ENCODE measurements around the gene SDR42E1. TPM values are rescaled to one million over a fixed set of nuclear protein-coding genes. Genes with fewer than 3 reads are reported as not detected.

Gene SDR42E1
- total and polyA plus RNA-seq, 2 of the 8 experiments (the other 6 are each of a cell fraction or from before 2014, with no cell fraction given): 0.03 TPM; not detected in 1

DNA sequence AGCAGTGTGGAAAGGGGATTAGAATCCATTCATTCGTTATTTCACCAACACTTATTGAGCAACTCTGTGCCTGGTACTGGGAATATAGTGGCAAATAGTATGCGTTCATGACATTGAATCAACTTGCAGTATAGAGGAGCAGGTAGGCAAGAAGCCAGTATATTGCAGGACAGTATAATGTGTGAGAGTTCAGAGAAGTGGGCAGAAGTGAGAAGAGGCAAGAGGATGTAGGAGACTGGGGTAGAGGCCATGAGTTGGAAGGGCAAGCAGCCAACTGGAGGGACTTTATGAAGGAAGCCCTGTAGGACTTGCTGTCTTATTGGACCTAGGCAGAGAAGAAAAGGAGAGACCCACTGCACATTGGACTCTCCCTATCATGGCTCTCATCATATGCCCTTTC lies 36.1 kb upstream of the SDR42E1 start:
- H4K5ac ChIP-seq (ENCODE audit: insufficient read length, low read depth, low read length): no peak overlapping the region
- H4K8ac ChIP-seq (ENCODE audit: extremely low read depth, insufficient read depth, low read length): no peak overlapping the region
- no peak overlapping the region for H3K18ac ChIP-seq (ENCODE audit: extremely low read depth, low read length)
- H2BK5ac ChIP-seq (ENCODE audit: low read depth, low read length): no peak overlapping the region
- H3K4me3 ChIP-seq (ENCODE audit: extremely low read depth in 1 of 4, insufficient read depth in 2 of 4, low read depth in 3 of 4, low read length in 4 of 4): no peak overlapping the region
- DNase-seq (ENCODE audit: low read depth in 1 of 2, low spot score in 2 of 2): no peak
- H3K23ac ChIP-seq (ENCODE audit: insufficient read length): no peak overlapping the region
- H3K23me2 ChIP-seq (ENCODE audit: low read depth, low read length): no peaks in the 10 kb centered on the region; the same call in 1 of the 2 replicates
- H3K56ac ChIP-seq (replicated peaks; ENCODE audit: insufficient read length, low read depth, low read length): no peak overlapping the region
- TF ChIP-seq, protein P1, sequence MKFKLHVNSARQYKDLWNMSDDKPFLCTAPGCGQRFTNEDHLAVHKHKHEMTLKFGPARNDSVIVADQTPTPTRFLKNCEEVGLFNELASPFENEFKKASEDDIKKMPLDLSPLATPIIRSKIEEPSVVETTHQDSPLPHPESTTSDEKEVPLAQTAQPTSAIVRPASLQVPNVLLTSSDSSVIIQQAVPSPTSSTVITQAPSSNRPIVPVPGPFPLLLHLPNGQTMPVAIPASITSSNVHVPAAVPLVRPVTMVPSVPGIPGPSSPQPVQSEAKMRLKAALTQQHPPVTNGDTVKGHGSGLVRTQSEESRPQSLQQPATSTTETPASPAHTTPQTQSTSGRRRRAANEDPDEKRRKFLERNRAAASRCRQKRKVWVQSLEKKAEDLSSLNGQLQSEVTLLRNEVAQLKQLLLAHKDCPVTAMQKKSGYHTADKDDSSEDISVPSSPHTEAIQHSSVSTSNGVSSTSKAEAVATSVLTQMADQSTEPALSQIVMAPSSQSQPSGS (IDR thresholded peaks at IDR 0.05; ENCODE audit: low read length): no peak
- TF ChIP-seq HDAC2 (IDR thresholded peaks at IDR 0.05; ENCODE audit: borderline replicate concordance in 1 of 2, low read depth in 2 of 2, low read length in 2 of 2) (no peak), CTBP2 (IDR thresholded peaks at IDR 0.05; ENCODE audit: borderline replicate concordance, insufficient read depth, insufficient read length, low read length) (no peak), SP2 (IDR thresholded peaks at IDR 0.05; ENCODE audit: low read length) (no peak), JUN (IDR thresholded peaks at IDR 0.05; ENCODE audit: low read depth, low read length) (no peak), KDM1A (IDR thresholded peaks at IDR 0.05; ENCODE audit: borderline replicate concordance, low read length) (no peak), BACH1 (IDR thresholded peaks at IDR 0.05; ENCODE audit: low read length) (no peak), SRF (IDR thresholded peaks at IDR 0.05; ENCODE audit: low read depth, low read length) (no peak), TAF7 (optimal IDR thresholded peaks at IDR 0.05; ENCODE audit: borderline replicate concordance, low read depth, low read length) (no peak), POLR2A (IDR thresholded peaks at IDR 0.05; ENCODE audit: control extremely low read depth in 1 of 2, low read depth in 2 of 2, low read length in 2 of 2) (no peak)
- no peaks in the 10 kb centered on the region for H4K20me1 ChIP-seq (replicated peaks in 1 of 2; ENCODE audit: control insufficient read depth in 1 of 2, insufficient read depth in 2 of 2, low read length in 2 of 2)
- no peak overlapping the region for H3K4me2 ChIP-seq (ENCODE audit: insufficient read depth in 1 of 2, low read depth in 2 of 2, low read length in 2 of 2)
- no peaks in the 10 kb centered on the region for H3K79me2 ChIP-seq (ENCODE audit: control insufficient read depth in 1 of 2, insufficient read depth in 2 of 2, low read length in 2 of 2)
- no peak overlapping the region for H2BK15ac ChIP-seq (ENCODE audit: low read length)
- no peak overlapping the region for H3K9ac ChIP-seq (replicated peaks in 1 of 4; ENCODE audit: extremely low read depth in 1 of 4, low read depth in 3 of 4, low read length in 3 of 4)
- FAIRE-seq: no peak
- no peaks in the 10 kb centered on the region for H3K36me3 ChIP-seq (ENCODE audit: control insufficient read depth in 2 of 4, insufficient read depth in 4 of 4, low read length in 3 of 4)
- POLR2A ChIA-PET (ENCODE audit: partially characterized antibody): no interaction called here
- H2BK20ac ChIP-seq (ENCODE audit: low read length): no peak overlapping the region
- no peaks in the 10 kb centered on the region for H3K79me1 ChIP-seq (ENCODE audit: low read depth, low read length)
- no peak overlapping the region for H4K91ac ChIP-seq (replicated peaks; ENCODE audit: insufficient read length, low read length)
- H3K27me3 ChIP-seq (replicated peaks in 1 of 4; ENCODE audit: control insufficient read depth in 3 of 4, extremely low read depth in 1 of 4, insufficient read depth in 3 of 4, low read length in 3 of 4): no peaks in the 10 kb centered on the region
- CTCF ChIA-PET (ENCODE audit: partially characterized antibody): interaction anchor here (1.1 to 1.8 kb wide), 4 partner anchors 10 to 15 kb away, joined by 4 to 10 read pairs (median 4); partner anchors contain the start of gene HSD17B2
- H3K9me3 ChIP-seq (ENCODE audit: insufficient read depth in 2 of 2, low read depth in 1 of 2, low read length in 1 of 2): no peaks in the 10 kb centered on the region
- no peak overlapping the region for H2BK12ac ChIP-seq (ENCODE audit: low read depth, low read length)
- WGBS, 2 experiments (ENCODE audit: extremely low coverage in 1 of 2, insufficient coverage in 1 of 2, insufficient read length in 1 of 2, insufficient replicate concordance in 2 of 2, low coverage in 1 of 2, low lambda C conversion rate in 2 of 2, missing lambda C conversion rate in 1 of 2): 86% methylated on average over 2 of the region's 2 CpGs; no CpG with 5 or more reads in 1 of the 2 experiments
- H3K4me1 ChIP-seq (replicated peaks in 1 of 4; ENCODE audit: control insufficient read depth in 3 of 4, insufficient read depth in 4 of 4, low read length in 3 of 4): no peaks in the 10 kb centered on the region
- no peak overlapping the region for H3K14ac ChIP-seq (ENCODE audit: insufficient read length)
- no peak overlapping the region for H2BK120ac ChIP-seq (replicated peaks; ENCODE audit: low read depth, low read length)
- H2AFZ ChIP-seq (ENCODE audit: low read length): no peak overlapping the region
- no peak overlapping the region for H3K4ac ChIP-seq (replicated peaks; ENCODE audit: insufficient read length, low read depth, low read length)
- H2AK5ac ChIP-seq (ENCODE audit: low read depth, low read length): no peak overlapping the region
- H3K27ac ChIP-seq (ENCODE audit: low read depth, low read length): no peak overlapping the region

Data from H1 (cell line).